IMR-90 (cell line): ENCODE data around the gene SELENOH. TPM values are rescaled to one million over a fixed set of nuclear protein-coding genes. Genes with fewer than 3 reads are reported as not detected.

ENCODE experiments used
- ATAC-seq: fragments of 200-7000 bp; cut with Tn5 transposase; 2 replicates; pipeline ENCODE4 v1.9.1; 2020; ENCODE audit warnings: low read depth, mild to moderate bottlenecking, moderate library complexity
- BruUV-seq: library from RNA; stranded (reverse); fragments of 400-500 nt; replicated peaks from 2 replicates; lab custom pipeline; 2021; lab: Mats Ljungman, UMichigan
- CTCF ChIA-PET: fragments of 300-600 bp; formaldehyde crosslinking; extraction: SDS; loops from one replicate; lab custom pipeline; 2021; ENCODE audit warnings: antibody characterized with exemption; lab: Yijun Ruan, JAX
- POLR2A ChIA-PET: fragments of 300-600 bp; sonication (Branson Sonifier 250); formaldehyde crosslinking; loops from one replicate; lab custom pipeline; 2022; ENCODE audit warnings: antibody characterized with exemption; ENCODE audit not compliant: unreplicated experiment; lab: Charles Lee
- DNase-seq: peaks from one replicate; pipeline ENCODE4 v3.0.0; 2013
- H2AFZ ChIP-seq: replicated peaks from 2 replicates; pipeline ENCODE3; 2013; ENCODE audit warnings: low read length, mild to moderate bottlenecking; ENCODE audit not compliant: poor library complexity
- H2AK5ac ChIP-seq: 2 replicates; pipeline ENCODE4 v1.6.1; 2013; ENCODE audit warnings: low read depth, low read length, inconsistent platforms
- H2AK9ac ChIP-seq: replicated peaks from 2 replicates; pipeline ENCODE3; 2013; ENCODE audit warnings: mild to moderate bottlenecking, low read depth, low read length, moderate library complexity; ENCODE audit not compliant: poor library complexity
- H2BK120ac ChIP-seq: 2 replicates; pipeline ENCODE4 v1.6.1; 2013; ENCODE audit warnings: low read depth, low read length, inconsistent platforms
- H2BK15ac ChIP-seq: 3 replicates; pipeline ENCODE4 v1.6.1; 2013; ENCODE audit warnings: low read depth, low read length, inconsistent platforms
- H2BK20ac ChIP-seq: 2 replicates; pipeline ENCODE4 v1.6.1; 2013; ENCODE audit warnings: low read depth, mild to moderate bottlenecking, inconsistent platforms, low read length, moderate library complexity
- H2BK5ac ChIP-seq: 2 replicates; pipeline ENCODE4 v1.6.1; 2013; ENCODE audit warnings: mild to moderate bottlenecking, low read depth, low read length, inconsistent platforms; ENCODE audit not compliant: poor library complexity, severe bottlenecking
- H3K14ac ChIP-seq: replicated peaks from 2 replicates; pipeline ENCODE4 v1.6.1; 2013; ENCODE audit warnings: low read depth, low read length, inconsistent platforms
- H3K18ac ChIP-seq: 2 replicates; pipeline ENCODE4 v1.6.1; 2013; ENCODE audit warnings: low read depth, low read length, control low read depth
- H3K23ac ChIP-seq: 2 replicates; pipeline ENCODE4 v1.6.1; 2013; ENCODE audit warnings: low read depth, low read length, inconsistent platforms
- H3K27ac ChIP-seq: 2 replicates; pipeline ENCODE4 v1.5.1; 2013; ENCODE audit warnings: mild to moderate bottlenecking, control low read depth, low read length; ENCODE audit not compliant: insufficient read depth
- H3K27me3 ChIP-seq: 2 replicates; pipeline ENCODE4 v1.6.1; 2013; ENCODE audit warnings: low read length; ENCODE audit not compliant: control insufficient read depth, insufficient read depth
- H3K36me3 ChIP-seq: 2 replicates; pipeline ENCODE4 v1.6.1; 2013; ENCODE audit warnings: low read length, mixed read lengths; ENCODE audit not compliant: control insufficient read depth, insufficient read depth
- H3K4ac ChIP-seq: 2 replicates; pipeline ENCODE4 v1.6.1; 2013; ENCODE audit warnings: low read depth, low read length, inconsistent platforms
- H3K4me1 ChIP-seq: 2 replicates; pipeline ENCODE4 v1.6.1; 2013; ENCODE audit warnings: low read length, mixed read lengths; ENCODE audit not compliant: control insufficient read depth, insufficient read depth
- H3K4me2 ChIP-seq: 2 replicates; pipeline ENCODE4 v1.6.1; 2013; ENCODE audit warnings: low read depth, mild to moderate bottlenecking, control low read depth, low read length, moderate library complexity
- H3K4me3 ChIP-seq: 2 replicates; pipeline ENCODE4 v1.5.1; 2013; ENCODE audit warnings: low read depth, mild to moderate bottlenecking, control low read depth, low read length, moderate library complexity; ENCODE audit not compliant: insufficient read depth
- H3K56ac ChIP-seq: 2 replicates; pipeline ENCODE4 v1.6.1; 2013; ENCODE audit warnings: low read length, inconsistent platforms; ENCODE audit not compliant: insufficient read depth; ENCODE audit errors: extremely low read depth
- H3K79me1 ChIP-seq, 2 experiments: 2 replicates each; pipeline ENCODE4 v1.6.1; 2013; ENCODE audit warnings: low read length in 2 of 2, inconsistent platforms in 1 of 2, low read depth in 1 of 2
- H3K9ac ChIP-seq: 2 replicates; pipeline ENCODE4 v1.6.1; 2013; ENCODE audit warnings: low read depth, low read length, control low read depth
- H3K9me1 ChIP-seq: 2 replicates; pipeline ENCODE4 v1.6.1; 2013; ENCODE audit warnings: low read length, inconsistent platforms; ENCODE audit not compliant: insufficient read depth
- H3K9me3 ChIP-seq: 2 replicates; pipeline ENCODE4 v1.6.1; 2013; ENCODE audit warnings: low read length; ENCODE audit not compliant: control insufficient read depth, insufficient read depth
- H4K20me1 ChIP-seq: 2 replicates; pipeline ENCODE4 v1.6.1; 2013; ENCODE audit warnings: low read length, inconsistent platforms; ENCODE audit not compliant: insufficient read depth
- H4K5ac ChIP-seq: 2 replicates; pipeline ENCODE4 v1.6.1; 2013; ENCODE audit warnings: mild to moderate bottlenecking, low read depth, low read length, control low read depth
- H4K8ac ChIP-seq, 2 experiments: 2 replicates each; pipeline ENCODE4 v1.6.1; 2013; ENCODE audit warnings: low read depth in 2 of 2, low read length in 2 of 2, control low read depth in 1 of 2, inconsistent platforms in 1 of 2
- H4K91ac ChIP-seq: 2 replicates; pipeline ENCODE4 v1.6.1; 2013; ENCODE audit warnings: low read depth, low read length, inconsistent platforms; ENCODE audit not compliant: insufficient read depth
- FOS ChIP-seq: fragments of 150-350 bp; IDR thresholded peaks from 2 replicates; pipeline ENCODE4 v1.6.1; 2016; ENCODE audit warnings: low read depth, low read length
- MAZ ChIP-seq: IDR thresholded peaks from 2 replicates; pipeline ENCODE4 v1.6.1; 2012; ENCODE audit warnings: low read depth, mild to moderate bottlenecking, low read length, improper control_type of control experiment, moderate library complexity, borderline replicate concordance
- MXI1 ChIP-seq: IDR thresholded peaks from 2 replicates; pipeline ENCODE4 v1.6.1; 2012; ENCODE audit warnings: low read depth, mild to moderate bottlenecking, low read length, moderate library complexity, borderline replicate concordance
- RFX5 ChIP-seq: IDR thresholded peaks from 2 replicates; pipeline ENCODE4 v1.8.0; 2012; ENCODE audit warnings: low read depth, mild to moderate bottlenecking, low read length, moderate library complexity
- WGBS, 2 experiments: methylation state at CpG; one replicate each; pipeline versions ENCODE4 v1.1.5 to v1.1.7; 2013; ENCODE audit warnings: missing lambda C conversion rate in 2 of 2; ENCODE audit not compliant: insufficient read length in 1 of 2; ENCODE audit errors: extremely low coverage in 2 of 2; 5-methylcytosine and 5-hydroxymethylcytosine counted together
- dilution Hi-C: fragments of 300-500 bp; cut with HindIII; formaldehyde crosslinking; loops from one replicate; pipeline ENCODE4 v1.14.3; 2018; ENCODE audit warnings: low sequenced_read_pairs; ENCODE audit not compliant: unreplicated experiment
- in situ Hi-C: fragments of 300-500 bp; cut with MboI; formaldehyde crosslinking; loops from 3 replicates; pipeline ENCODE4 v1.14.3; 2019; ENCODE audit warnings: low sequenced_read_pairs, inconsistent platforms, mixed read lengths
- intact Hi-C: fragments of 100-400 bp; cut with micrococcal nuclease; formaldehyde crosslinking; loops from 2 replicates; pipeline ENCODE4 v1.10.0; 2022
- polyA plus RNA-seq, 3 experiments: library from polyadenylated mRNA; depleted of rRNA; stranded (reverse); fragments of >200 nt; gene quantifications; 2 replicates each; pipeline ENCODE4 v1.2.3, GENCODE V29; 2012; ENCODE audit warnings: low replicate concordance in 1 of 3
- total RNA-seq: library from RNA; depleted of rRNA; stranded (reverse); fragments of >200 nt; gene quantifications from 2 replicates; pipeline ENCODE4 v1.2.3, GENCODE V29; 2012

Gene SELENOH
- total and polyA plus RNA-seq, 2 of the 4 experiments (the other 2 are of a cell fraction): 40.3 to 107 TPM

DNA sequence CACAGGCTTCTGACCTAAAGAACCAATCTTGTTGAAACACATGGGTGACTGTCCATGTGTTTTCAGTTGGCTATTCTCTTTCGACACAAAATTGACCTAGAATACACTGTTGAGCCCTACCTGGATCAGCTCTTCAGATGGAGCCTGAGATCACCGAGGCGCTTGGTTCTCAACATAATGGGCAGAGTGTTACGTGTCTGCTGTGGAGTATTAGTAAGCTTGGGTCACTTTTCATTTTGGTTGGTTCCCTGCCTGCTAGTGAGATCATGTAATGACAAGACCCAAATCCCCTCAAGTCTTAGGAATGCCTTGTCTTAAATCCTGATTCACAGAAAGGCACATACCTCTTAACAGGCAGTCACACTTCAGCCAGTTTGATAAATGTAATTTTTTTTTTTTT lies 38.0 kb upstream of the SELENOH start:
- in situ Hi-C loops (no loop called here), dilution Hi-C loops (no loop called here), intact Hi-C loops (no loop called here)
- BruUV-seq: no TSS peak
- no peaks in the 10 kb centered on the region for H3K27me3 ChIP-seq
- H3K18ac ChIP-seq: no peak overlapping the region
- H3K9me1 ChIP-seq: 0 out of 2 replicates have a peak, but pooled peaks cover 4% of the 10 kb centered on the region
- no peak overlapping the region for H2BK15ac ChIP-seq
- no peak overlapping the region for H2AK5ac ChIP-seq
- H3K23ac ChIP-seq: no peak overlapping the region
- CTCF ChIA-PET: interaction anchor here (0.6 kb wide), 1 partner anchor 270 kb away, joined by 5 read pairs; no protein-coding TSS in a partner anchor
- H2BK5ac ChIP-seq: no peak overlapping the region
- H3K9ac ChIP-seq: no peak overlapping the region
- no peak overlapping the region for H4K5ac ChIP-seq
- H3K4me1 ChIP-seq: no peaks in the 10 kb centered on the region
- DNase-seq (peak; percentile 28), ATAC-seq (no peak)
- H3K56ac ChIP-seq: no peak overlapping the region
- POLR2A ChIA-PET: no interaction called here
- no peak overlapping the region for H2BK120ac ChIP-seq
- peaks cover 3% of the 10 kb centered on the region; the same call in 1 of the 2 replicates for H4K20me1 ChIP-seq
- H4K8ac ChIP-seq: no peak overlapping the region
- H3K36me3 ChIP-seq: peaks cover 43% of the 10 kb centered on the region
- no peak overlapping the region for H3K4me3 ChIP-seq
- no peak overlapping the region for H3K4ac ChIP-seq
- H2AK9ac ChIP-seq: no peak overlapping the region
- no peak overlapping the region for H2AFZ ChIP-seq
- TF ChIP-seq MXI1: no peak
- TF ChIP-seq MAZ: no peak
- no peak for TF ChIP-seq FOS
- no peak for TF ChIP-seq RFX5
- H3K79me1 ChIP-seq: peaks cover 20 to 30% of the 10 kb centered on the region in 2 experiments
- H2BK20ac ChIP-seq: no peak overlapping the region
- H4K91ac ChIP-seq: no peak overlapping the region
- H3K14ac ChIP-seq: no peak overlapping the region
- no peak overlapping the region for H3K4me2 ChIP-seq
- no peaks in the 10 kb centered on the region for H3K9me3 ChIP-seq
- no peak overlapping the region for H3K27ac ChIP-seq
- 95% methylated on average over 4 of the region's 4 CpGs; no CpG with 5 or more reads in 1 of the 2 experiments for WGBS, 2 experiments
